WTC11 (cell line): ENCODE measurements around the gene ARHGAP44. TPM values are rescaled to one million over a fixed set of nuclear protein-coding genes. Genes with fewer than 3 reads are reported as not detected.

Experiments
- ATAC-seq: fragments of 200-7000 bp; cut with Tn5 transposase; 2 replicates; pipeline ENCODE4 v1.10.0; 2021; ENCODE audit warnings: mild to moderate bottlenecking, moderate library complexity
- CTCF ChIA-PET: fragments of 300-600 bp; sonication (Branson Sonifier 250); formaldehyde crosslinking; loops from one replicate; lab custom pipeline; 2021; ENCODE audit warnings: antibody characterized with exemption; lab: Charles Lee
- POLR2A ChIA-PET: fragments of 350-600 bp; sonication (Branson Sonifier 250); formaldehyde crosslinking; loops from one replicate; lab custom pipeline; 2021; ENCODE audit warnings: antibody characterized with exemption; lab: Charles Lee
- DNase-seq: peaks from one replicate; pipeline ENCODE4 v3.0.0; 2021; ENCODE audit warnings: low spot score
- H3K27ac Mint-ChIP-seq: 2 replicates; pipeline ENCODE4 v1.8.0; 2021; ENCODE audit warnings: mixed read lengths
- H3K27me3 Mint-ChIP-seq: 2 replicates; pipeline ENCODE4 v1.8.0; 2021; ENCODE audit warnings: low read depth, mild to moderate bottlenecking, moderate library complexity, mixed read lengths
- H3K36me3 Mint-ChIP-seq: 2 replicates; pipeline ENCODE4 v1.8.0; 2021; ENCODE audit warnings: mixed read lengths
- H3K4me1 Mint-ChIP-seq: 2 replicates; pipeline ENCODE4 v1.8.0; 2022; ENCODE audit warnings: mixed read lengths
- H3K4me3 Mint-ChIP-seq: 2 replicates; pipeline ENCODE4 v1.8.0; 2021; ENCODE audit warnings: mild to moderate bottlenecking, moderate library complexity, mixed read lengths
- H3K9me3 Mint-ChIP-seq: 2 replicates; pipeline ENCODE4 v1.8.0; 2021; ENCODE audit warnings: mixed read lengths
- ATF2 ChIP-seq: sonication (generic); formaldehyde crosslinking; IDR thresholded peaks from 2 replicates; pipeline ENCODE4 v1.8.1; 2022; ENCODE audit warnings: low read depth, missing genetic modification reagents, borderline replicate concordance
- CDX4 ChIP-seq: fragments of 250-450 bp; sonication (Bioruptor Pico); IDR thresholded peaks from 2 replicates; pipeline ENCODE4 v1.9.0; 2021; ENCODE audit warnings: moderate library complexity, mild to moderate bottlenecking, inconsistent platforms, borderline replicate concordance
- ERG ChIP-seq: fragments of 250-450 bp; sonication (Bioruptor Pico); IDR thresholded peaks from 2 replicates; pipeline ENCODE4 v1.8.0; 2021; ENCODE audit warnings: mild to moderate bottlenecking
- GRHL2 ChIP-seq: fragments of 250-450 bp; sonication (Bioruptor Pico); IDR thresholded peaks from 2 replicates; pipeline ENCODE4 v1.8.0; 2022; ENCODE audit warnings: mild to moderate bottlenecking, moderate library complexity; ENCODE audit not compliant: insufficient replicate concordance, severe bottlenecking
- GTF2I ChIP-seq: fragments of 250-450 bp; sonication (Bioruptor Pico); conservative IDR thresholded peaks from 2 replicates; pipeline ENCODE4 v1.4.0; 2021; ENCODE audit warnings: mild to moderate bottlenecking
- NR2C2 ChIP-seq: sonication (generic); formaldehyde crosslinking; IDR thresholded peaks from 2 replicates; pipeline ENCODE4 v1.8.0; 2022; ENCODE audit warnings: mild to moderate bottlenecking, missing genetic modification reagents
- OVOL2 ChIP-seq: fragments of 250-450 bp; sonication (Bioruptor Pico); IDR thresholded peaks from 2 replicates; pipeline ENCODE4 v1.9.0; 2021; ENCODE audit warnings: mild to moderate bottlenecking, borderline replicate concordance
- TEAD4 ChIP-seq: sonication (generic); formaldehyde crosslinking; IDR thresholded peaks from 2 replicates; pipeline ENCODE4 v1.8.0; 2022; ENCODE audit warnings: mild to moderate bottlenecking, missing genetic modification reagents
- TP53 ChIP-seq: sonication (generic); formaldehyde crosslinking; IDR thresholded peaks from 2 replicates; pipeline ENCODE4 v1.8.1; 2023; ENCODE audit warnings: mild to moderate bottlenecking, missing genetic modification reagents
- ZBTB43 ChIP-seq: sonication (generic); formaldehyde crosslinking; IDR thresholded peaks from 2 replicates; pipeline ENCODE4 v1.8.1; 2023; ENCODE audit warnings: mild to moderate bottlenecking, missing genetic modification reagents
- ZMAT4 ChIP-seq: fragments of 250-450 bp; sonication (Bioruptor Pico); IDR thresholded peaks from 2 replicates; pipeline ENCODE4 v1.9.0; 2021; ENCODE audit warnings: mild to moderate bottlenecking
- ZNF121 ChIP-seq: sonication (generic); formaldehyde crosslinking; IDR thresholded peaks from 2 replicates; pipeline ENCODE4 v1.8.0; 2023; ENCODE audit warnings: missing genetic modification reagents
- ZNF219 ChIP-seq: sonication (generic); formaldehyde crosslinking; IDR thresholded peaks from 2 replicates; pipeline ENCODE4 v1.8.0; 2023; ENCODE audit warnings: missing genetic modification reagents, mild to moderate bottlenecking, borderline replicate concordance
- ZNF232 ChIP-seq: sonication (generic); formaldehyde crosslinking; IDR thresholded peaks from 2 replicates; pipeline ENCODE4 v1.8.0; 2022; ENCODE audit warnings: mild to moderate bottlenecking, missing genetic modification reagents
- ZNF512 ChIP-seq: sonication (generic); formaldehyde crosslinking; IDR thresholded peaks from 2 replicates; pipeline ENCODE4 v1.8.1; 2022; ENCODE audit warnings: missing genetic modification reagents, borderline replicate concordance
- total RNA-seq: library from RNA; stranded (reverse); gene quantifications from 3 replicates; pipeline ENCODE4 v1.2.3, GENCODE V29; 2021
- TF ChIP-seq, protein P1 (sequence below): sonication (generic); formaldehyde crosslinking; IDR thresholded peaks from 2 replicates; pipeline ENCODE4 v1.8.0; 2022; ENCODE audit warnings: mild to moderate bottlenecking, missing genetic modification reagents
- TF ChIP-seq, protein P2 (sequence below): fragments of 250-450 bp; sonication (Bioruptor Pico); conservative IDR thresholded peaks from 2 replicates; pipeline ENCODE4 v1.9.0; 2021; ENCODE audit warnings: mild to moderate bottlenecking
- TF ChIP-seq, protein P3 (sequence below): sonication (generic); formaldehyde crosslinking; IDR thresholded peaks from 2 replicates; pipeline ENCODE4 v1.8.1; 2022; ENCODE audit warnings: mild to moderate bottlenecking, moderate library complexity, missing genetic modification reagents

ARHGAP44 gene
- total RNA-seq, 1 experiment from 2014 or later, result 23.8 TPM

- Mint-ChIP-seq H3K4me3 (no peak overlapping the region), H3K27me3 (no peaks in the 10 kb centered on the region), H3K36me3 (peaks cover 56% of the 10 kb centered on the region), H3K4me1 (no peaks in the 10 kb centered on the region), H3K27ac (no peak overlapping the region), H3K9me3 (peaks cover 10% of the 10 kb centered on the region)
- ChIA-PET POLR2A (no interaction called here), CTCF (no interaction called here)
- DNase-seq (no peak), ATAC-seq (no peak)
- TF ChIP-seq, protein P1, sequence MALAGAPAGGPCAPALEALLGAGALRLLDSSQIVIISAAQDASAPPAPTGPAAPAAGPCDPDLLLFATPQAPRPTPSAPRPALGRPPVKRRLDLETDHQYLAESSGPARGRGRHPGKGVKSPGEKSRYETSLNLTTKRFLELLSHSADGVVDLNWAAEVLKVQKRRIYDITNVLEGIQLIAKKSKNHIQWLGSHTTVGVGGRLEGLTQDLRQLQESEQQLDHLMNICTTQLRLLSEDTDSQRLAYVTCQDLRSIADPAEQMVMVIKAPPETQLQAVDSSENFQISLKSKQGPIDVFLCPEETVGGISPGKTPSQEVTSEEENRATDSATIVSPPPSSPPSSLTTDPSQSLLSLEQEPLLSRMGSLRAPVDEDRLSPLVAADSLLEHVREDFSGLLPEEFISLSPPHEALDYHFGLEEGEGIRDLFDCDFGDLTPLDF (CRISPR knock-in tag), result no peak
- no peak for TF ChIP-seq ZNF121 (CRISPR knock-in tag)
These were observed 147.2 kb downstream of the ARHGAP44 start for GRCh38 chr17:12936501-12936900.

- Mint-ChIP-seq H3K27me3 (no peaks in the 10 kb centered on the region), H3K9me3 (peaks cover 10% of the 10 kb centered on the region), H3K36me3 (peaks cover 56% of the 10 kb centered on the region), H3K4me3 (no peak overlapping the region), H3K27ac (no peak overlapping the region), H3K4me1 (no peaks in the 10 kb centered on the region)
- ATAC-seq (no peak), DNase-seq (no peak)
- POLR2A ChIA-PET, result no interaction called here
- TF ChIP-seq OVOL2 (CRISPR knock-in tag), result no peak
- no peak for TF ChIP-seq ERG (CRISPR knock-in tag)
- no peak for TF ChIP-seq ATF2 (CRISPR knock-in tag)
- TF ChIP-seq, protein P2, sequence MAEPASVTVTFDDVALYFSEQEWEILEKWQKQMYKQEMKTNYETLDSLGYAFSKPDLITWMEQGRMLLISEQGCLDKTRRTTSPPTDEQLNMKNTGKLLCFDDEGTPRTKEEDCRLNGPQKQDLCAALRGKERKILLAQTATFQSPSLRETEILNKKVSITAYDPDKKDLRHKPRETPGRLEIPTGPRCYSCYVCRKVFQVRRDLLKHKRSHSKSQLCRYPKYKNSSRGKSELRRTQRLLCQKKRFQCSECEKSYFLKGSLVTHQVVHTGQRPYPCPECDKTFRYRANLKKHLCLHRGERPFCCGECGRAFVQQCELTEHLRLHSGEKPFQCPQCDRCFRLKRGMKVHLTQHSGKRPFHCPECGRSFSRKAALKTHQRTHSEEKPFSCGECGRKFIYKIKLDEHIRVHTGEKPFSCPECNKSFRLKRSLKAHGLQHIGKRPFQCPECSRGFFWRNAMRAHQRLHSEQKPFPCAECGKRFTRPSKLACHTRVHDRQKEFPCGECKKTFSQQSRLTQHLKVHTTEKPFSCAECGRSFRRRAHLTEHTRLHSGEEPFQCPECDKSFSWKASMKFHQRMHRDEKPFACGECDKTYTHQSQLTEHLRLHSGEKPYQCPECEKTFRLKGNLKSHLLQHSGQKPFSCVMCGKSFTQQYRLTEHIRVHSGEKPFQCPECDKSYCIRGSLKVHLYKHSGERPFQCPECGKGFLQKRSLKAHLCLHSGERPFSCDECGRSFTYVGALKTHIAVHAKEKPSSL (CRISPR knock-in tag), result no peak
- TF ChIP-seq ZBTB43 (CRISPR knock-in tag), result no peak
- no peak for TF ChIP-seq GTF2I
- TF ChIP-seq GRHL2 (CRISPR knock-in tag), result no peak
- no peak for TF ChIP-seq NR2C2 (CRISPR knock-in tag)
- no peak for TF ChIP-seq ZNF219 (CRISPR knock-in tag)
- CTCF ChIA-PET, result no interaction called here
These were observed 151.4 kb downstream of the ARHGAP44 start for GRCh38 chr17:12940699-12941098.

DNA sequence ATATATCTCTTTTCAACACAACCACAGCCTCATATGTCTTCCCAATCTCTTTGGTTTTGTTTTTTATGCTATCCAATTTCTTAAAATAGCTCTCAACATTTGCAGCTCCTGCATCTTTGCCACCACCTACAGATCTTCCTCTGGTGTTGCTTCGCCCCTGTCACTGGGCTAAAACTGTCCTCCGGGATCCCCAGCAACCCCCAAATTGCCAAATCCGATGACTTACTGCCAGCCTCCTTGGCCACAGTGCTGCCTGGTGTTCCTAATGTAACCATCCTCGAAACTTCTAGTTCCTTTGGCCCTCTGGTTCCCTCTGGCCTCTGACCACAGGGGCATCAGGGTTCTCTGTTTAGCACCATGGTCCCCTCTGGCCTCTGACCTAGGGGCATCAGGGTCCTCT is 157.7 kb downstream of the ARHGAP44 start:
- no peak for DNase-seq
- ChIA-PET CTCF (interaction anchor here (0.6 to 1.0 kb wide), 2 partner anchors 198 to 205 kb away, joined by 3 read pairs; no protein-coding TSS in a partner anchor), POLR2A (no interaction called here)
- Mint-ChIP-seq H3K27me3 (no peaks in the 10 kb centered on the region), H3K27ac (no peak overlapping the region), H3K4me1 (no peaks in the 10 kb centered on the region), H3K36me3 (peaks cover 33% of the 10 kb centered on the region), H3K4me3 (no peak overlapping the region), H3K9me3 (no peaks in the 10 kb centered on the region)
- ATAC-seq, result no peak
- TF ChIP-seq ZMAT4, result no peak
- TF ChIP-seq, protein P3, sequence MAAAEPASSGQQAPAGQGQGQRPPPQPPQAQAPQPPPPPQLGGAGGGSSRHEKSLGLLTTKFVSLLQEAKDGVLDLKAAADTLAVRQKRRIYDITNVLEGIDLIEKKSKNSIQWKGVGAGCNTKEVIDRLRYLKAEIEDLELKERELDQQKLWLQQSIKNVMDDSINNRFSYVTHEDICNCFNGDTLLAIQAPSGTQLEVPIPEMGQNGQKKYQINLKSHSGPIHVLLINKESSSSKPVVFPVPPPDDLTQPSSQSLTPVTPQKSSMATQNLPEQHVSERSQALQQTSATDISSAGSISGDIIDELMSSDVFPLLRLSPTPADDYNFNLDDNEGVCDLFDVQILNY (CRISPR knock-in tag), result no peak
- TF ChIP-seq, protein P2 (CRISPR knock-in tag), result no peak
- no peak for TF ChIP-seq ZNF232 (CRISPR knock-in tag)
- no peak for TF ChIP-seq CDX4 (CRISPR knock-in tag)
- TF ChIP-seq ZNF512 (CRISPR knock-in tag), result no peak
- no peak for TF ChIP-seq TEAD4 (CRISPR knock-in tag)
- no peak for TF ChIP-seq TP53 (CRISPR knock-in tag)
